ENCODE data around the gene CANT1. TPM values are rescaled to one million over a fixed set of nuclear protein-coding genes. Genes with fewer than 3 reads are reported as not detected.

Gene CANT1
- total RNA-seq, result 27.9 and 42.5 TPM in 2 replicates

DNA sequence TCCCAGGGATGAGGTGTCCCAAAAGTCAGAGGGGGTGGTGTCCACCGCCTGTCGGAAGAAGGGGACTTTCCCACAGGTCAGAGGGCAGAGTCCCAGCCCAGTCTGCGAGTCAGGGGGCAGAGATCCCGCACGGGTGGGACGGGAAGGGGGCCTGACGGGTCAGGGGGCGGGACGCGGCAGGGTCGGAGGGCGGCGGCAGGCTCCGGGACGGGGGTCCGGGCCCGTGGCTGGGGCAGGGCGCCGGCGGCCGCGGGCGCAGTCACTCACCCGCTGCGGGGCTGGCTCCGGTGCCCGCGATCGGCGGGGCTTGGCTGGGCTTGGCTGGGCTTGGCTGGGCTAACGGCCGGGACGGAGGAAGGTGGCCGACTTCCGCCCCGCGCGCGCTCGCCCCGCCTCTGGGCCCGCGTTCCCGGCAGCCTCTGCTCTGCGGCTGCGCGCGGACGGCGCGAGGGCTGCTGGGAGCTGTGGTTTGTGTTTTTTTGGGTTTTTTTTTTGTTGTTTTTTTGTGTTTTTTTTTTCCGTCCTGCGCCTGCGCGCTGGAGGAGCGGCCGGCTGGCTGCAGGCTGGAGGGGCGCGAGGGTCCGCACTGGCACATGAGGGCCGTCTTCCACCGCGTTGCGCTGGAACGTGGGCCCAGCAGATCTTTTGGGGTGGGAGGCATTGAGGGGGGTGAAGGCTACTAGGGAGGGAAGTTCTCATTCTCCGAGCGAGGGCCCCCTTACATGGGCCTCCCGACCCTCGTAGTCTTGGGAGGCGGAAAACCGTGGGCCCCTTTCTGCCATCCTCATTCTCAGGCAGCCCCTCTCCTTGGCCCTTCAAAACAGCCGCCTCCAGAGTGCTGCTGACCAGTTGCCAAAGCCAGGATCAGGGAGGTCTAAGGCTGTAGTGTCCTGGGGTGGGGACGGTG lies at the start of gene CANT1:
TSS of gene CANT1 (minus strand) at position 368 of the 907 bp plus-strand sequence. CDS start 12,142 bp downstream, outside the sequence.

DNA sequence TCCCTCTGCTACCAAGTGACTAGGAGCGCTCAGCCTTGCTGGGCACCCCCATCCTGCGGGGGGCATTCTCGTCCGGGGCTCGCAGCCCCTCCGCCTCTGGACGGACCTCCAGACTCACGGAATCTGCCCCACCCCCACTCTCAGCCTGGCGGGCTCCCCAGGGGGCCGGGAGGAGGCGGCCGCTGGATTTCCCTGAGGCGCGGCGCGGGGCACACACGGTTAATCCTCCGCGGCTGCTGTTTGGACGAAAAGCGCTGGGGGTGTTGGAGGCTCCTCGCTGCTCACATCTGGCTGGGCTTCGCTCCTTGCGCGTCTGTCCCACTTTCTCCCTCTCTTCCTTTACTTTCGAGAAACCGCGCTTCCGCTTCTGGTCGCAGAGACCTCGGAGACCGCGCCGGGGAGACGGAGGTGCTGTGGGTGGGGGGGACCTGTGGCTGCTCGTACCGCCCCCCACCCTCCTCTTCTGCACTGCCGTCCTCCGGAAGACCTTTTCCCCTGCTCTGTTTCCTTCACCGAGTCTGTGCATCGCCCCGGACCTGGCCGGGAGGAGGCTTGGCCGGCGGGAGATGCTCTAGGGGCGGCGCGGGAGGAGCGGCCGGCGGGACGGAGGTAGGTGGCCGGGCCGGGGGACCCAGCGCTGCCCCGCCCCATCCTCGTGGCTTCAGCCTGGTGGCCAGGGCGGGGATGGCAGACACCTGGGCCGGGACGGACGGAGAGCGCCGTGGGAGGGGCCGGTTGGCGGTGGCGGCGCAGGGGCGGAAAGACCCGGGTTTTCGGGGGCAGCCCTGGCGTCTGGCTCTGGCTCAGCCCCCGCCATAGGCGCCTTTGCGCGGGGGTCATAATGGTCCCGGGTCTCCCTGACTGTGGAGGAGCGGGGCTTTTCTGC lies 14.6 kb upstream of the CANT1 start, which contains the start of gene C1QTNF1:
TSS of gene C1QTNF1 (plus strand) at position 284 of the 886 bp plus-strand sequence. CDS start 19,800 bp downstream, outside the sequence.

DNA sequence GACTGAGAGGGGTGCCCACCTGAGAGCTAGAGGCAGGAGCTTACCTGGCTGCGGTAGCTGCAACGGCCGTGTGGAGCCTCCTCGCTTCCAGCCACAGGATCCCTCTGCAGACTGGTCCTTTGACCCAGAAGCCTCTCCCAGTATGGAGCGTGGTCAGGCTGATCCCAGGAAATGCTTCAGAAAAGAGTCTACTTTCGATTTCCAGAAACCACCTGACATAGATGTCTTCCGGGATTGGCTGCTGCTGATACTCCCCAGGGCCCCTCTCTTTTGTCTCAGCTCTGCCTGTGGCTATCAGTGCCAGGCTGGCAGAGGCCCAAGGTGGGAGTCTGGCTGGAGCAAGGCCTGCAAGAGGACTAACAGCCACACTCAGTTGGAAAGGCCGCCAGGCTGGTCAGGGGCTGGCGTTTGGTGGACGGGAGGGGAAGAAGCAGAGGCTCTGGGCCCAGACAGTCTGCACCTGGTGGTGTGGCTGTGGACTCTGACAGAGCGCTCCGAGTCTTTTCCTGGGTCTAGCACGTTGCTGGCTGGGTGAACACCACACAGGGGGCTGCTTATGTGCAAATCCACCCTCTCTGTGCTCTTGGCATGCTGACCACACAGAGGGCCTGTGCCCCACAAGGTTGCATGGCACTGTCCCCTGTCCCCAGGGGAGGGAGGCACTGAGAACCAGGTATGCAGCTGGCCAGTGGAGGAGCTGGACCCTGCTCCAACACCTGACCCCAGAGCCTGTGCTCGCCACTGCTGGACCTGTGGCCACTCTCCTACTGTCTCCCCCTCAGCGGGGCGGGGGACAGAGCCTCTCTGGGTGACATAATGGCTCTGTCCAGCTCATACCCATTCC lies 29.6 kb downstream of the CANT1 start, which contains the start of gene LGALS3BP:
TSS of gene LGALS3BP (minus strand) at position 144 of the 844 bp plus-strand sequence. CDS start 2,732 bp downstream, outside the sequence.

Other genes with a start within 250 kb of the CANT1 start
- gene CYTH1, start 227.5 kb downstream of the CANT1 start, total RNA-seq, result 6.3 and 7.5 TPM in 2 replicates
- 11.2 and 14.6 TPM in 2 replicates for gene USP36, start 168.9 kb downstream of the CANT1 start, total RNA-seq
- 0.85 and 1.8 TPM in 2 replicates for gene CEP295NL, start 106.6 kb downstream of the CANT1 start, total RNA-seq
- gene TIMP2, start 84.4 kb downstream of the CANT1 start, total RNA-seq, result 44.7 and 79.5 TPM in 2 replicates
- gene LGALS3BP, start 29.8 kb downstream of the CANT1 start, total RNA-seq, result 258 and 334 TPM in 2 replicates
- 40.4 and 77.1 TPM in 2 replicates for gene C1QTNF1, start 14.4 kb upstream of the CANT1 start, total RNA-seq
- 11.8 and 18.0 TPM in 2 replicates for gene ENGASE, start 65.1 kb upstream of the CANT1 start, total RNA-seq

All from smooth muscle cell of bladder (primary cell).